ENCODE data around the gene EEF1AKMT1.

The EEF1AKMT1 gene

GRCh38 chr13:20812890-20813289 is 39.1 kb upstream of the EEF1AKMT1 start:
- no peaks in the 10 kb centered on the region; the same call in none of the 2 replicates for H4K20me1 ChIP-seq (ENCODE audit: low read depth, low read length)
- no peaks in the 10 kb centered on the region for H3K9me3 ChIP-seq (ENCODE audit: insufficient read depth, low read length)
- H3K4me3 ChIP-seq (ENCODE audit: insufficient read depth, low read length, poor library complexity, severe bottlenecking), result no peak overlapping the region
- H3K9ac ChIP-seq (ENCODE audit: low read length), result no peak overlapping the region
- H3F3A ChIP-seq (ENCODE audit: insufficient read depth), result 0 out of 2 replicates have a peak, but pooled peaks cover 3% of the 10 kb centered on the region
- H3K79me2 ChIP-seq (ENCODE audit: insufficient read depth, low read length), result peaks cover 4% of the 10 kb centered on the region; the same call in 1 of the 2 replicates
- H3K9me2 ChIP-seq (replicated peaks; ENCODE audit: insufficient read depth, low read length), result no peaks in the 10 kb centered on the region
- H2AFZ ChIP-seq (ENCODE audit: low read depth, low read length, severe bottlenecking), result no peak overlapping the region
- H3K36me3 ChIP-seq (ENCODE audit: low read length), result peaks cover 13% of the 10 kb centered on the region; the same call in 1 of the 2 replicates
- H3K27me3 ChIP-seq (ENCODE audit: low read length), result no peaks in the 10 kb centered on the region
- H3K4me2 ChIP-seq (ENCODE audit: low read depth, low read length, poor library complexity, severe bottlenecking), result no peak overlapping the region
- H3K27ac ChIP-seq (ENCODE audit: low read depth, low read length), result no peak overlapping the region
- TF ChIP-seq EZH2phosphoT487 (conservative IDR thresholded peaks at IDR 0.05; ENCODE audit: low read length), result no peak
- TF ChIP-seq, protein P1, sequence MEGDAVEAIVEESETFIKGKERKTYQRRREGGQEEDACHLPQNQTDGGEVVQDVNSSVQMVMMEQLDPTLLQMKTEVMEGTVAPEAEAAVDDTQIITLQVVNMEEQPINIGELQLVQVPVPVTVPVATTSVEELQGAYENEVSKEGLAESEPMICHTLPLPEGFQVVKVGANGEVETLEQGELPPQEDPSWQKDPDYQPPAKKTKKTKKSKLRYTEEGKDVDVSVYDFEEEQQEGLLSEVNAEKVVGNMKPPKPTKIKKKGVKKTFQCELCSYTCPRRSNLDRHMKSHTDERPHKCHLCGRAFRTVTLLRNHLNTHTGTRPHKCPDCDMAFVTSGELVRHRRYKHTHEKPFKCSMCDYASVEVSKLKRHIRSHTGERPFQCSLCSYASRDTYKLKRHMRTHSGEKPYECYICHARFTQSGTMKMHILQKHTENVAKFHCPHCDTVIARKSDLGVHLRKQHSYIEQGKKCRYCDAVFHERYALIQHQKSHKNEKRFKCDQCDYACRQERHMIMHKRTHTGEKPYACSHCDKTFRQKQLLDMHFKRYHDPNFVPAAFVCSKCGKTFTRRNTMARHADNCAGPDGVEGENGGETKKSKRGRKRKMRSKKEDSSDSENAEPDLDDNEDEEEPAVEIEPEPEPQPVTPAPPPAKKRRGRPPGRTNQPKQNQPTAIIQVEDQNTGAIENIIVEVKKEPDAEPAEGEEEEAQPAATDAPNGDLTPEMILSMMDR (IDR thresholded peaks at IDR 0.05; ENCODE audit: insufficient read depth, low read length, poor library complexity, severe bottlenecking), result no peak

GRCh38 chr13:20810808-20811207 is 37.0 kb upstream of the EEF1AKMT1 start:
- TF ChIP-seq, protein P1 (IDR thresholded peaks at IDR 0.05; ENCODE audit: insufficient read depth, low read length, poor library complexity, severe bottlenecking), result no peak
- TF ChIP-seq EZH2phosphoT487 (conservative IDR thresholded peaks at IDR 0.05; ENCODE audit: low read length), result no peak

GRCh38 chr13:20808874-20809273 is 35.1 kb upstream of the EEF1AKMT1 start:
- TF ChIP-seq, protein P1 (IDR thresholded peaks at IDR 0.05; ENCODE audit: insufficient read depth, low read length, poor library complexity, severe bottlenecking), result no peak
- no peak for TF ChIP-seq EZH2phosphoT487 (conservative IDR thresholded peaks at IDR 0.05; ENCODE audit: low read length)

More at GRCh38 chr13:20810808-20811207, 37.0 kb upstream of the EEF1AKMT1 start:
- no peaks in the 10 kb centered on the region for H3K9me2 ChIP-seq (replicated peaks; ENCODE audit: insufficient read depth, low read length)
- H3K27me3 ChIP-seq (ENCODE audit: low read length), result no peaks in the 10 kb centered on the region
- H3K79me2 ChIP-seq (ENCODE audit: insufficient read depth, low read length), result 0 out of 2 replicates have a peak, but pooled peaks cover 4% of the 10 kb centered on the region
- H3K9ac ChIP-seq (ENCODE audit: low read length), result no peak overlapping the region
- H3K9me3 ChIP-seq (ENCODE audit: insufficient read depth, low read length), result no peaks in the 10 kb centered on the region
- H2AFZ ChIP-seq (ENCODE audit: low read depth, low read length, severe bottlenecking), result no peak overlapping the region
- 0 out of 2 replicates have a peak, but pooled peaks cover 3% of the 10 kb centered on the region for H3F3A ChIP-seq (ENCODE audit: insufficient read depth)
- peaks cover 28% of the 10 kb centered on the region for H3K36me3 ChIP-seq (ENCODE audit: low read length)
- no peak overlapping the region for H3K27ac ChIP-seq (ENCODE audit: low read depth, low read length)
- H3K4me2 ChIP-seq (ENCODE audit: low read depth, low read length, poor library complexity, severe bottlenecking), result no peak overlapping the region
- H4K20me1 ChIP-seq (ENCODE audit: low read depth, low read length), result no peaks in the 10 kb centered on the region; the same call in none of the 2 replicates
- no peak overlapping the region for H3K4me3 ChIP-seq (ENCODE audit: insufficient read depth, low read length, poor library complexity, severe bottlenecking)

More at GRCh38 chr13:20808874-20809273, 35.1 kb upstream of the EEF1AKMT1 start:
- Histone ChIP-seq H3K4me2 (ENCODE audit: low read depth, low read length, poor library complexity, severe bottlenecking) (no peak overlapping the region), H3K9ac (ENCODE audit: low read length) (no peak overlapping the region), H3K9me2 (replicated peaks; ENCODE audit: insufficient read depth, low read length) (no peaks in the 10 kb centered on the region), H3K36me3 (ENCODE audit: low read length) (peaks cover 33% of the 10 kb centered on the region), H3K27ac (ENCODE audit: low read depth, low read length) (no peak overlapping the region), H3K4me3 (ENCODE audit: insufficient read depth, low read length, poor library complexity, severe bottlenecking) (no peak overlapping the region), H2AFZ (ENCODE audit: low read depth, low read length, severe bottlenecking) (no peak overlapping the region), H3K9me3 (ENCODE audit: insufficient read depth, low read length) (no peaks in the 10 kb centered on the region), H3K27me3 (ENCODE audit: low read length) (no peaks in the 10 kb centered on the region), H3F3A (ENCODE audit: insufficient read depth) (no peaks in the 10 kb centered on the region), H4K20me1 (ENCODE audit: low read depth, low read length) (no peaks in the 10 kb centered on the region; the same call in 1 of the 2 replicates), H3K79me2 (ENCODE audit: insufficient read depth, low read length) (0 out of 2 replicates have a peak, but pooled peaks cover 4% of the 10 kb centered on the region)

All from SU-DHL-6 (cell line).